MM.1S (cell line): ENCODE measurements around the gene TTR.

Source experiments
- DNase-seq: peaks from one replicate; pipeline ENCODE4 v3.0.0-alpha.2; 2015
- H2AFZ ChIP-seq: fragments of 300-600 bp; sonication (generic); 2 replicates; pipeline ENCODE4 v1.6.0; 2016; ENCODE audit warnings: antibody characterized with exemption, low read length
- H3F3A ChIP-seq: fragments of 300-600 bp; sonication (generic); 2 replicates; pipeline ENCODE4 v1.6.1; 2016; ENCODE audit warnings: mild to moderate bottlenecking, antibody characterized with exemption, low read length, moderate library complexity, mixed read lengths; ENCODE audit not compliant: insufficient read depth
- H3K27ac ChIP-seq: fragments of 300-600 bp; sonication (generic); 2 replicates; pipeline ENCODE4 v1.5.1; 2016; ENCODE audit warnings: mild to moderate bottlenecking, low read length
- H3K27me3 ChIP-seq: fragments of 300-600 bp; sonication (generic); replicated peaks from 2 replicates; pipeline ENCODE4 v1.6.0; 2016; ENCODE audit warnings: low read length; ENCODE audit not compliant: insufficient read depth
- H3K36me3 ChIP-seq: fragments of 300-600 bp; sonication (generic); replicated peaks from 2 replicates; pipeline ENCODE4 v1.6.1; 2016; ENCODE audit warnings: mild to moderate bottlenecking, low read length, mixed read lengths; ENCODE audit not compliant: insufficient read depth
- H3K4me1 ChIP-seq: fragments of 300-600 bp; sonication (generic); 2 replicates; pipeline ENCODE4 v1.6.1; 2016; ENCODE audit warnings: low read length, mixed read lengths
- H3K4me2 ChIP-seq: fragments of 300-600 bp; sonication (generic); 2 replicates; pipeline ENCODE4 v1.6.0; 2016; ENCODE audit warnings: low read depth, low read length
- H3K4me3 ChIP-seq: fragments of 300-600 bp; sonication (generic); 2 replicates; pipeline ENCODE4 v1.5.1; 2016; ENCODE audit warnings: low read length, mixed read lengths
- H3K79me2 ChIP-seq: fragments of 300-600 bp; sonication (generic); 2 replicates; pipeline ENCODE4 v1.6.1; 2016; ENCODE audit warnings: mixed run types, low read length, mixed read lengths
- H3K9ac ChIP-seq: fragments of 300-600 bp; sonication (generic); 2 replicates; pipeline ENCODE4 v1.6.1; 2016; ENCODE audit warnings: low read length, mixed read lengths
- H3K9me2 ChIP-seq: fragments of 300-600 bp; sonication (generic); replicated peaks from 2 replicates; pipeline ENCODE4 v1.6.1; 2016; ENCODE audit warnings: mild to moderate bottlenecking, low read length, mixed read lengths; ENCODE audit not compliant: insufficient read depth
- H3K9me3 ChIP-seq: fragments of 300-600 bp; sonication (generic); replicated peaks from 2 replicates; pipeline ENCODE4 v1.6.1; 2016; ENCODE audit warnings: mild to moderate bottlenecking, low read length, mixed read lengths; ENCODE audit not compliant: insufficient read depth
- H4K20me1 ChIP-seq: fragments of 300-600 bp; sonication (generic); 2 replicates; pipeline ENCODE4 v1.6.1; 2016; ENCODE audit warnings: mild to moderate bottlenecking, low read length, moderate library complexity, mixed read lengths; ENCODE audit not compliant: insufficient read depth
- EZH2 ChIP-seq: fragments of 300-600 bp; sonication (generic); optimal IDR thresholded peaks from 2 replicates; pipeline ENCODE3; 2017; ENCODE audit warnings: low read depth, mild to moderate bottlenecking, antibody characterized with exemption, low read length, mixed read lengths
- EZH2phosphoT487 ChIP-seq: fragments of 300-600 bp; sonication (generic); IDR thresholded peaks from 2 replicates; pipeline ENCODE4 v1.6.1; 2018; ENCODE audit warnings: antibody characterized with exemption, low read length
- TF ChIP-seq, protein P1 (sequence below): fragments of 300-600 bp; sonication (generic); IDR thresholded peaks from 2 replicates; pipeline ENCODE4 v1.5.1; 2016; ENCODE audit warnings: antibody characterized with exemption, low read length, mixed read lengths

Gene TTR

DNA sequence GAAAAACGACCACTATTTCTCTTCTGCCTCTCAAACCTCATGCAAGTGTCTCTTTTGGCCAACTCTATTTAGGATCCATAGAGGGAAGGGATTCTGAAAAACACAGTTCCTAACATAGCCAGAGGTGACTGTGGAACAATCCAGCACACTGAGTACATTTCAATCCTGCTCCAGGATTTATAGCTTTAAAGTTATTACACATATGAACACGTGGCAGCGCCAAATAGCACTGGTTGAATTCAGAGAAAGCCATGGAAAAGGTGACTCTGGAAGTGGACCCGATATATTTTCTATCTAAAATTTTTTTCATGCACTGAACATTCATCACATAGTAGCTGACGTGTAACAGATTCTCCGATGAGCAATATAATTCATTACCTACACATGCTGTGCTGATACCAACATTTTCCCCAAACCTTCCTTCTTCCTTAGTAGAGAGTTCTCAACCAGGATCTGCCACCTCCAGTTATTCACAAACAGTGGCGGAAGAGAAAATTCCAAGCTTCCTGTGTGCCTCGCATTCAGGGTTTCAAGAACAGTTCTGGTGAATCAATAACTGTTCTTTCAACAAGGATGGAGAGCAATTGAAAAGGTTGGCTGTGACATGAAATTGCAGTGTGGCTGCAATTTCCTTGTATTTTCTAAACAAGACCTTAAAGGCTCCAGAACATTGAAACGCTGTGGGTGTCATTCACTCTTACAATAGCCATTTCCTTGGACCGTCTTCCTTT is 25.7 kb upstream of the TTR start:
- Histone ChIP-seq H3K4me1 (no peaks in the 10 kb centered on the region), H3K9ac (no peak overlapping the region), H4K20me1 (no peaks in the 10 kb centered on the region), H3K4me2 (no peak overlapping the region), H3K9me3 (no peaks in the 10 kb centered on the region), H3K36me3 (no peaks in the 10 kb centered on the region), H2AFZ (no peak overlapping the region), H3K27ac (no peak overlapping the region), H3K4me3 (no peak overlapping the region), H3K27me3 (no peaks in the 10 kb centered on the region), H3K9me2 (no peaks in the 10 kb centered on the region), H3K79me2 (no peaks in the 10 kb centered on the region), H3F3A (no peaks in the 10 kb centered on the region)
- no peak for DNase-seq
- TF ChIP-seq EZH2phosphoT487 (no peak), EZH2 (no peak)
- TF ChIP-seq, protein P1, sequence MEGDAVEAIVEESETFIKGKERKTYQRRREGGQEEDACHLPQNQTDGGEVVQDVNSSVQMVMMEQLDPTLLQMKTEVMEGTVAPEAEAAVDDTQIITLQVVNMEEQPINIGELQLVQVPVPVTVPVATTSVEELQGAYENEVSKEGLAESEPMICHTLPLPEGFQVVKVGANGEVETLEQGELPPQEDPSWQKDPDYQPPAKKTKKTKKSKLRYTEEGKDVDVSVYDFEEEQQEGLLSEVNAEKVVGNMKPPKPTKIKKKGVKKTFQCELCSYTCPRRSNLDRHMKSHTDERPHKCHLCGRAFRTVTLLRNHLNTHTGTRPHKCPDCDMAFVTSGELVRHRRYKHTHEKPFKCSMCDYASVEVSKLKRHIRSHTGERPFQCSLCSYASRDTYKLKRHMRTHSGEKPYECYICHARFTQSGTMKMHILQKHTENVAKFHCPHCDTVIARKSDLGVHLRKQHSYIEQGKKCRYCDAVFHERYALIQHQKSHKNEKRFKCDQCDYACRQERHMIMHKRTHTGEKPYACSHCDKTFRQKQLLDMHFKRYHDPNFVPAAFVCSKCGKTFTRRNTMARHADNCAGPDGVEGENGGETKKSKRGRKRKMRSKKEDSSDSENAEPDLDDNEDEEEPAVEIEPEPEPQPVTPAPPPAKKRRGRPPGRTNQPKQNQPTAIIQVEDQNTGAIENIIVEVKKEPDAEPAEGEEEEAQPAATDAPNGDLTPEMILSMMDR: no peak

DNA sequence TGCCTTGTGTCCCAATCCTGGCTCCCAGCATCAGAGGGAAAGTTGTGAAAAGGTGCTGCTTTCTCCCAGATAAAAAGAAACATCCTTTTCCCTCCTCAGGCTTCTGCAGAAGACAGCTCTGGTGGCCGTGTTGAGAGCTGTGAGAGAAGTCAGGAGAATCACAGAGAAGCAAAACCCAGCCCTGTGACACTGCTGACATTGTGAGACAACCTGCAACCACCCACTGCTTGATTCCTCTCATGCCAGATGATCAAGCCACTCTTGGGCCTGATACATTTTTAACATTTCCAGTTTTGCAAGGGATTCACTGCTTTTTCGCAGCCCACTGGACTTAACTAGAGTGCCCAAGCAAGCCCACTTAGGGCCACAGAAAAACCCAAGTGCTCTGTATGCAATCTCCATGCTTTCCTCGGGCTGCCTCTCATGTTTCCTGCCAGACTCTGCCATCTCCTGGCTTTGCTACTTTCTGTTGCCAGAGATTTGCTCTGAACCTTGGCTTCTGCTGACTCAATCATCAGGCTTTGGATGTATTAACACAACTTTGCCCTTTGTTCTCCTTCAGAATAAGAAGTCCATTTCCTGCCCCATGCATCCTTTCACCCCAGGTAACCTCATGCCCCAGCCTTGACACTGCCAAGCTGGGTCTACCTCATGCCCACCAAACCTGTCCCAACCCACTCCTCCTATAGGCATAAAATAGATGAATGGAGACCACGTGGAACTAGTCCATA is 24.9 kb upstream of the TTR start:
- no peaks in the 10 kb centered on the region for H3K9me2 ChIP-seq
- no peak overlapping the region for H2AFZ ChIP-seq
- H3K9ac ChIP-seq: no peak overlapping the region
- no peak overlapping the region for H3K4me3 ChIP-seq
- H3F3A ChIP-seq: no peaks in the 10 kb centered on the region
- H3K4me1 ChIP-seq: no peaks in the 10 kb centered on the region
- no peaks in the 10 kb centered on the region for H3K79me2 ChIP-seq
- TF ChIP-seq, protein P1: no peak
- TF ChIP-seq EZH2 (no peak), EZH2phosphoT487 (no peak)
- no peaks in the 10 kb centered on the region for H3K36me3 ChIP-seq
- H3K27ac ChIP-seq: no peak overlapping the region
- H4K20me1 ChIP-seq: no peaks in the 10 kb centered on the region
- no peaks in the 10 kb centered on the region for H3K9me3 ChIP-seq
- no peaks in the 10 kb centered on the region for H3K27me3 ChIP-seq
- no peak overlapping the region for H3K4me2 ChIP-seq
- no peak for DNase-seq

DNA sequence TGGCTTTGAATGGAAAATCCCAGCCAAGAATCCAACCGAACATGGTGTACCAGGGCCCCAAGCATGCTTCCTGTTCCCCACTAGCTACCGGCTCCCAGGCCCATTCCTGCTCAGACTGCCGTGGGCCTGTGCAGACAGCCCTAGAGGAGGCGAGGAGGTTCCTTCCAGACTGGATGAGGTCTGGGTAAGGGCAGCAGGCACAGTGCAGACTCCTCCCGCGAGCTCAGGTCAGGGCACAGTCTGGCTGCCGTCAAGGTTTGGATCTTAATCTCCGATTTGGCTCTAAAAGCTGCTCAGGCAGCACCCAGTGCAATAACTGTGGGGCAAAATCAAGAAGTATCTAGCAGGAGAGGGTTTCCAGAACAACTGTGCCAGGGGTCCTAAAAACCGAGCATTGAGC is 19.3 kb upstream of the TTR start:
- no peak for DNase-seq

More for the DNA sequence above, 19.3 kb upstream of the TTR start:
- no peaks in the 10 kb centered on the region for H4K20me1 ChIP-seq
- H3K9me3 ChIP-seq: no peaks in the 10 kb centered on the region
- H3K4me1 ChIP-seq: no peaks in the 10 kb centered on the region
- no peak overlapping the region for H3K27ac ChIP-seq
- no peak for TF ChIP-seq EZH2
- TF ChIP-seq, protein P1: no peak
- TF ChIP-seq EZH2phosphoT487: no peak
- H3K79me2 ChIP-seq: no peaks in the 10 kb centered on the region
- no peak overlapping the region for H3K4me3 ChIP-seq
- H3K4me2 ChIP-seq: no peak overlapping the region
- H3K36me3 ChIP-seq: no peaks in the 10 kb centered on the region
- no peaks in the 10 kb centered on the region for H3K27me3 ChIP-seq
- no peaks in the 10 kb centered on the region for H3F3A ChIP-seq
- H2AFZ ChIP-seq: no peak overlapping the region
- no peak overlapping the region for H3K9ac ChIP-seq
- H3K9me2 ChIP-seq: no peaks in the 10 kb centered on the region
